A549 treated with ZK216348 at 1 μM for 4 hours (cell line): ENCODE data around the gene ADORA3. TPM values are rescaled to one million over a fixed set of nuclear protein-coding genes. Genes with fewer than 3 reads are reported as not detected.

Experiments used
- total RNA-seq: library from RNA; stranded (reverse); fragments of 200-300 nt; extraction: Qiagen RNA extraction; gene quantifications from 5 replicates; pipeline ENCODE4 v1.2.3, GENCODE V29; 2022; ENCODE audit warnings: low read depth

ADORA3 gene
- not detected in 5 replicates for total RNA-seq

DNA sequence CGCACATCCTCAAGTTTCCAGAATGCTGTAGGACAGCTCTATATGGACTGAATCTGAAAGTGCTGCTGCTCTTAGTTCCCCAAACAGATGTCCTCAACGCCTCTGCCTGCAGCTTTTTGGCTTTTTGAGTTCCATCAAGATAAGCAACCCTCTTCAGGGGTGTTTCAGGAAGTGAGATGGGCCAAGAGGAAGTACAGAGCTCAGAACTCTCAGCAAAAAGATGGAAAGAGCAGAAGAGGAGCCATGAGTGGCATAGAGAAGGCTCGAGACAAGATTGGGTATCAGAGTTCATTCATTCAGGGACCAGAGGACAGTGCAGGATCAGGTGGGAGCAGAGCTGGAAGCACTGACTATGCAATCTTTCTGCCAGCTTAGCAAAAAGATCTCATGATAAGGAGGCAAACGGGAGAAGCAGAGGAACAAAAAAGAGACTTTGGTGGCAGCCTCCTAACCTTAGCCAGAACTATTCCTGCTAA lies at the start of gene ADORA3, which contains the start of gene TMIGD3:
Gene ADORA3, minus strand, starts transcription at position 49 of the 476 bp plus-strand sequence. CDS start 279 bp downstream, outside the sequence.
Gene TMIGD3, minus strand, starts transcription at position 49 of the 476 bp plus-strand sequence. CDS start 279 bp downstream, outside the sequence.

Other genes with a start within 250 kb of the ADORA3 start
- not detected in 5 replicates for gene CHIA, start 212.8 kb downstream of the ADORA3 start, total RNA-seq
- 0.87 to 1.1 TPM (median 0.92 TPM) in 5 replicates for gene OVGP1, start 75.9 kb downstream of the ADORA3 start, total RNA-seq
- 29.7 to 52.1 TPM (median 48.2 TPM) in 5 replicates for gene WDR77, start 54.4 kb downstream of the ADORA3 start, total RNA-seq
- gene ATP5PB, start 54.2 kb downstream of the ADORA3 start, total RNA-seq, result 229 to 320 TPM (median 246 TPM) in 5 replicates
- 0.20 to 0.26 TPM in 2 of 5 replicates, not detected in the others for gene C1orf162, start 29.6 kb downstream of the ADORA3 start, total RNA-seq
- gene TMIGD3, start within 50 bp of the ADORA3 start, total RNA-seq, result not detected in 5 replicates
- gene RAP1A, start 116.2 kb upstream of the ADORA3 start, total RNA-seq, result 22.3 to 40.5 TPM (median 25.4 TPM) in 5 replicates
- 1.6 to 2.5 TPM (median 2.2 TPM) in 5 replicates for gene INKA2, start 235.8 kb upstream of the ADORA3 start, total RNA-seq